Breast epithelium (tissue), 3 donors: Measurements from ENCODE around the gene WDR93.

ENCODE experiments used
- POLR2A ChIP-seq: fragments of 450-650 bp; IDR thresholded peaks from one replicate; pipeline ENCODE4 v1.6.1; 2016; ENCODE audit warnings: antibody characterized with exemption, mild to moderate bottlenecking, moderate library complexity
- POLR2AphosphoS5 ChIP-seq, 3 donors: sonication (generic); formaldehyde crosslinking; IDR thresholded peaks; one replicate each; pipeline ENCODE4 v1.6.1; 2017; ENCODE audit warnings: antibody characterized with exemption in 3 of 3
- TF ChIP-seq, protein P1 (sequence below), 3 donors: fragments of 450-650 bp; IDR thresholded peaks; one replicate each; pipeline ENCODE4 v1.5.1; 2016 to 2017; ENCODE audit warnings: antibody characterized with exemption in 3 of 3, mild to moderate bottlenecking in 3 of 3, moderate library complexity in 3 of 3

DNA sequence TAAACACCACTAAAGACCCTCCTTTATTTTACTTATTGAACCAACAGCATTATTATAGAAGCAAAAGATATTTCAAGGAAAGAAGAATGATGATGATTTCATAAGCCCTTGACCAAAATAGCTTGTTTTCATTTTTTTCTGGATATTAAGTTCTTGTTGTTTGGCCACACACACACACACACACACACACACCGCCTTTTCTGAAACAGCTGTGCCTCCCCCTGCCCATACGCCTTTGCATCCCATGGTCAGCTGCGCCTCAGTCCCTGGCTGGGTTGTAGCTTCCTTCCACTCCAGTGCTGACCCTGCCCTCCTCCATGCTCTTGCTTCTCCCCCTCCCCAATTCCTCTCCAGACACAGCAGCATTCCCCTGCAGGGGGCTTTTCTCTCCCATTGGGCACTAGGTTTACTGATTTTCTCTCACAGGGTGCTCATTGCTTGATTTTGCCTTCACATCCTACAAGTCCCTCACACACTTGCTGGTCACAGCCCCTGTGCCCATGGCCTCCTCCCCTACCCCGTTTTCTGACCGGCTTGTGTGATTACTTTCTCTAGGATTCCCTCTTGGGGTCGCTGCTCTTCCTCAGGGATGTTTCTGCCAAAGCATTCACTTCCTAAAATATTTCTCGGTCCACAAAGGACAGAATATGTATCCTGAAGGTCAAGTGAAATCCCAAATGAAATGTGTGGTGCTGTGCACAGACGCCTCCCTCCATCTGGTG lies 42.0 kb downstream of the WDR93 start:
- TF ChIP-seq, protein P1, sequence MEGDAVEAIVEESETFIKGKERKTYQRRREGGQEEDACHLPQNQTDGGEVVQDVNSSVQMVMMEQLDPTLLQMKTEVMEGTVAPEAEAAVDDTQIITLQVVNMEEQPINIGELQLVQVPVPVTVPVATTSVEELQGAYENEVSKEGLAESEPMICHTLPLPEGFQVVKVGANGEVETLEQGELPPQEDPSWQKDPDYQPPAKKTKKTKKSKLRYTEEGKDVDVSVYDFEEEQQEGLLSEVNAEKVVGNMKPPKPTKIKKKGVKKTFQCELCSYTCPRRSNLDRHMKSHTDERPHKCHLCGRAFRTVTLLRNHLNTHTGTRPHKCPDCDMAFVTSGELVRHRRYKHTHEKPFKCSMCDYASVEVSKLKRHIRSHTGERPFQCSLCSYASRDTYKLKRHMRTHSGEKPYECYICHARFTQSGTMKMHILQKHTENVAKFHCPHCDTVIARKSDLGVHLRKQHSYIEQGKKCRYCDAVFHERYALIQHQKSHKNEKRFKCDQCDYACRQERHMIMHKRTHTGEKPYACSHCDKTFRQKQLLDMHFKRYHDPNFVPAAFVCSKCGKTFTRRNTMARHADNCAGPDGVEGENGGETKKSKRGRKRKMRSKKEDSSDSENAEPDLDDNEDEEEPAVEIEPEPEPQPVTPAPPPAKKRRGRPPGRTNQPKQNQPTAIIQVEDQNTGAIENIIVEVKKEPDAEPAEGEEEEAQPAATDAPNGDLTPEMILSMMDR (IDR thresholded peaks at IDR 0.05): no peak
- TF ChIP-seq POLR2AphosphoS5 (IDR thresholded peaks at IDR 0.05) (no peak), POLR2A (no peak)
